K562 (cell line): ENCODE results near the gene MYO18A. TPM values are rescaled to one million over a fixed set of nuclear protein-coding genes. Genes with fewer than 3 reads are reported as not detected.

Source experiments
- ATAC-seq: fragments of 200-7000 bp; cut with Tn5 transposase; 3 replicates; pipeline ENCODE4 v1.9.1; 2020; ENCODE audit warnings: moderate library complexity
- BruUV-seq: library from RNA; stranded (reverse); fragments of 400-500 nt; replicated peaks from 2 replicates; lab custom pipeline; 2021; lab: Mats Ljungman, UMichigan
- CTCF ChIA-PET: fragments of 300-600 bp; formaldehyde crosslinking; extraction: SDS; loops from one replicate; lab custom pipeline; 2021; ENCODE audit warnings: low intra/inter-chr PET ratio; lab: Yijun Ruan, JAX
- POLR2A ChIA-PET: fragments of 300-600, 350-650 bp; sonication (Branson Sonifier 250); formaldehyde crosslinking; extraction: SDS; loops from one replicate; lab custom pipeline; 2021; ENCODE audit warnings: antibody characterized with exemption, inconsistent platforms; lab: Yijun Ruan, JAX
- DNase-seq, 4 experiments: peaks; one replicate each; pipeline versions ENCODE4 v3.0.0 to v3.0.0-alpha.2; 2011 to 2018; ENCODE audit warnings: low spot score in 3 of 4, mixed read lengths in 3 of 4; ENCODE audit errors: extremely low read depth in 1 of 4
- FAIRE-seq: peaks from 2 replicates; lab custom pipeline; 2011; peaks lifted over from hg19 to GRCh38; lab: Jason Lieb, UNC
- H2AFZ ChIP-seq: 2 replicates; pipeline ENCODE4 v1.6.0; 2011; ENCODE audit warnings: low read depth, low read length, control low read depth, inconsistent platforms
- H3K27ac ChIP-seq: fragments of 200-600 bp; 3 replicates; pipeline ENCODE4 v1.8.0; 2011; ENCODE audit warnings: low read depth, mild to moderate bottlenecking, control low read depth, inconsistent platforms, low read length, moderate library complexity, mixed read lengths; ENCODE audit errors: extremely low read depth
- H3K27me3 ChIP-seq, 2 experiments: fragments of 300-600 bp in 1 of 2; 2 replicates in 1 of 2; 3 replicates in 1 of 2; pipeline versions ENCODE4 v1.6.0 to v1.8.0; 2011; ENCODE audit warnings: inconsistent platforms in 2 of 2, low read length in 2 of 2, mild to moderate bottlenecking in 1 of 2, mixed read lengths in 1 of 2, moderate library complexity in 1 of 2; ENCODE audit not compliant: control insufficient read depth in 2 of 2, insufficient read depth in 2 of 2
- H3K36me3 ChIP-seq: fragments of 300-600 bp; 3 replicates; pipeline ENCODE4 v1.8.0; 2011; ENCODE audit warnings: mild to moderate bottlenecking, low read length, inconsistent platforms; ENCODE audit not compliant: control insufficient read depth, insufficient read depth
- H3K4me1 ChIP-seq, 2 experiments: fragments of 200-600 bp in 1 of 2; replicated peaks in 1 of 2; 2 replicates in 1 of 2; 3 replicates in 1 of 2; pipeline versions ENCODE4 v1.5.1 to v1.8.0; 2011; ENCODE audit warnings: inconsistent platforms in 2 of 2, low read length in 2 of 2, mild to moderate bottlenecking in 1 of 2, mixed read lengths in 1 of 2, moderate library complexity in 1 of 2; ENCODE audit not compliant: control insufficient read depth in 2 of 2, insufficient read depth in 2 of 2
- H3K4me2 ChIP-seq: 2 replicates; pipeline ENCODE4 v1.6.1; 2011; ENCODE audit warnings: low read length, control low read depth, inconsistent platforms, mixed read lengths; ENCODE audit not compliant: insufficient read depth
- H3K4me3 ChIP-seq: fragments of 200-600 bp; sonication (generic), shearing (Covaris generic); 2 replicates; pipeline ENCODE4 v1.5.1; 2016; ENCODE audit warnings: control low read depth, inconsistent platforms
- H3K79me2 ChIP-seq: fragments of 200-600 bp; 3 replicates; pipeline ENCODE4 v1.8.0; 2011; ENCODE audit warnings: low read length, inconsistent platforms; ENCODE audit not compliant: control insufficient read depth, insufficient read depth
- H3K9ac ChIP-seq, 2 experiments: 2 replicates each; pipeline versions ENCODE4 v1.6.0 to v1.6.1; 2011; ENCODE audit warnings: low read depth in 2 of 2, low read length in 2 of 2, control low read depth in 1 of 2, inconsistent platforms in 1 of 2, mild to moderate bottlenecking in 1 of 2, mixed read lengths in 1 of 2; ENCODE audit not compliant: insufficient read depth in 1 of 2
- H3K9me1 ChIP-seq: one replicate; pipeline ENCODE4 v1.6.0; 2011; ENCODE audit warnings: inconsistent platforms, mild to moderate bottlenecking, low read length, moderate library complexity; ENCODE audit not compliant: control insufficient read depth, insufficient read depth
- H3K9me3 ChIP-seq: replicated peaks from 2 replicates; pipeline ENCODE4 v1.5.1; 2011; ENCODE audit warnings: low read depth, low read length, inconsistent platforms; ENCODE audit not compliant: control insufficient read depth, insufficient read depth
- H4K20me1 ChIP-seq: replicated peaks from 2 replicates; pipeline ENCODE4 v1.6.1; 2011; ENCODE audit warnings: low read length, inconsistent platforms, mixed read lengths; ENCODE audit not compliant: control insufficient read depth, insufficient read depth
- C11orf30 ChIP-seq: fragments of 450-650 bp; IDR thresholded peaks from 2 replicates; pipeline ENCODE4 v1.6.1; 2016; ENCODE audit warnings: low read depth, mild to moderate bottlenecking
- DNMT1 ChIP-seq: fragments of 450-650 bp; IDR thresholded peaks from 2 replicates; pipeline ENCODE4 v1.6.1; 2016; ENCODE audit warnings: antibody characterized with exemption, mild to moderate bottlenecking
- MIER1 ChIP-seq: fragments of 450-650 bp; IDR thresholded peaks from 2 replicates; pipeline ENCODE4 v1.6.1; 2016; ENCODE audit warnings: antibody characterized with exemption, mild to moderate bottlenecking, low read depth
- NFRKB ChIP-seq: fragments of 450-650 bp; IDR thresholded peaks from 2 replicates; pipeline ENCODE4 v1.6.1; 2016; ENCODE audit warnings: low read depth
- RBM17 ChIP-seq: fragments of 200-400 bp; formaldehyde crosslinking; IDR thresholded peaks from 2 replicates; pipeline ENCODE4 v1.6.1; 2017; ENCODE audit warnings: low read depth, mild to moderate bottlenecking, low read length, borderline replicate concordance
- SETDB1 ChIP-seq: IDR thresholded peaks from one replicate; pipeline ENCODE4 v1.6.1; 2012; ENCODE audit warnings: low read length, control low read depth, inconsistent platforms
- TRIM24 ChIP-seq, 2 experiments: fragments of 450-650 bp; IDR thresholded peaks; 2 replicates each; pipeline ENCODE4 v1.6.1; 2016
- ZNF79 ChIP-seq: fragments of 250-450 bp; sonication (Bioruptor Pico); IDR thresholded peaks from 2 replicates; pipeline ENCODE4 v1.4.0; 2020; ENCODE audit warnings: low read depth, mild to moderate bottlenecking, moderate library complexity
- WGBS: fragments of 100-300 bp; shearing (Covaris generic); methylation state at CpG from one replicate; pipeline ENCODE4 v1.1.6; 2016; ENCODE audit warnings: low coverage, mixed read lengths; ENCODE audit not compliant: insufficient coverage; ENCODE audit errors: missing lambda C conversion rate; 5-methylcytosine and 5-hydroxymethylcytosine counted together
- in situ Hi-C: fragments of 300-500 bp; cut with MboI; formaldehyde crosslinking; loops from 4 replicates; pipeline ENCODE4 v1.15.0; 2018; ENCODE audit warnings: inconsistent platforms, mixed read lengths
- intact Hi-C: fragments of 100-400 bp; cut with micrococcal nuclease; formaldehyde crosslinking; loops from 2 replicates; pipeline ENCODE4 v1.14.2; 2022
- polyA plus RNA-seq, 8 experiments: library from polyadenylated mRNA; depleted of rRNA in 4 of 8; stranded (reverse) in 5 of 8; unstranded in 3 of 8; fragments of >200 nt; fragmentation: Nextera tagmentation in 2 of 8; fragmentation: Illumina TruSeq in 1 of 8; extraction: Ambion mirVana in 2 of 8; extraction: Trizol in 1 of 8; gene quantifications; 2 replicates each; pipeline versions ENCODE4 v1.2.1 to v1.2.3, GENCODE V29; 2011 to 2014; ENCODE audit warnings: inconsistent platforms in 1 of 8, missing spikeins in 1 of 8
- total RNA-seq, 7 experiments: library from RNA; depleted of rRNA in 6 of 7; stranded (reverse); fragments of >200 nt in 6 of 7; fragmentation: Illumina TruSeq in 2 of 7; extraction: Trizol in 2 of 7; gene quantifications; 2 replicates each; pipeline versions ENCODE4 v1.2.1 to v1.2.3, GENCODE V29; 2011 to 2021; ENCODE audit warnings: low replicate concordance in 1 of 7
- TF ChIP-seq, protein P1 (sequence below): fragments of 200-400 bp; formaldehyde crosslinking; IDR thresholded peaks from 2 replicates; pipeline ENCODE4 v1.6.1; 2017; ENCODE audit warnings: mild to moderate bottlenecking, low read depth, low read length, moderate library complexity
- TF ChIP-seq, protein P2 (sequence below): sonication (generic); formaldehyde crosslinking; IDR thresholded peaks from 2 replicates; pipeline ENCODE4 v1.8.0; 2022; ENCODE audit warnings: missing genetic modification reagents, mild to moderate bottlenecking, moderate library complexity, borderline replicate concordance
- TF ChIP-seq, protein P3 (sequence below): fragments of 450-650 bp; formaldehyde crosslinking; IDR thresholded peaks from 2 replicates; pipeline ENCODE4 v1.4.0; 2022; ENCODE audit warnings: missing genetic modification characterization
- TF ChIP-seq, protein P4 (sequence below), 3 experiments: fragments of 200-800 bp in 1 of 3; fragments of 250-450 bp in 1 of 3; fragments of 450-650 bp in 1 of 3; sonication (Bioruptor Pico) in 1 of 3; sonication (Bioruptor generic) in 1 of 3; formaldehyde crosslinking in 1 of 3; IDR thresholded peaks; 2 replicates each; pipeline versions ENCODE4 v1.6.1 to v1.8.0; 2016 to 2022; ENCODE audit warnings: mild to moderate bottlenecking in 2 of 3, missing genetic modification characterization in 2 of 3, missing compliant biosample characterization in 1 of 3, moderate library complexity in 1 of 3

The MYO18A gene
- total and polyA plus RNA-seq, 9 of the 15 experiments (the other 6 are each of a cell fraction or from before 2014, with no cell fraction given) = 2.5 to 65.4 (median 17.1) TPM

DNA sequence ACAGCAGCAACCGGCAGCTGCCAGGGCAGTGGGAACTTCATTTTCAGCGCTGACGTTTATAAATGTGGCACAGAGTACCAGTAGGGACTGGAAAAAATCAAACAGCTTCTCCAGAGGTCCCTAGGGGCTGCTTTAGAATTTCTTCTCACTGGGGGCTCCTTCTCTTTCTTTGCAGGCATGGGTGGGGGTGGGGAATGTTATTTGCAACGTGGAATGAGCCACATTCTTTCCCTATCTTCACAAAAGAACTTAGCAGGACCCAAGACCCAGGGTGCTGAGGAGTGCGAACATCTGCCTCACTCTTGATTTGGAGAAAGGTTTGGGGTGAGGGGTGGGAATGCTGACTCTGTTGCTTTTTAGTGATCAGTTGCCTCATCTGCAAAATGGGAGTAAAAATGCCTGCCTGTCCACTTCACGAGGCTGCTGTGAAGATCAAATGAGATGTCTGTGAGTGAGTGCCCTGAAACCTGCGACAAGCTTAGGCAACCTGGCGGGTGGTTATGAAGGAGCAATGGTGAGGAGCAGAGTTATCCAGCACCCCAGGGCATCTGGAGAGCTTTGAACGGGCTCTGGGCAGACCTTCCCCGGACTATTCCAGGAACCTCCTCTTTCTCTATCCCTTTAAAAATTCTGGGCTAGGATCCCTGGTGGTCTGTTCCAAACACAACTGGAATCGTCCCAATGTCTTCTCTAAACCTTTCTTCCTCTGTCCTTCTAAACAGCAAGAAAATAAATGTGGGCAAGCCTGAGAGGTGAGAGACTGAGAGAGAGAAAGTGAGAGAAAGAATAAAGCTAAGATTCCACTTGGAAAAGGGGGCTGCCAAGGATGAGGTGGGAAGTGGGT is 148.0 kb downstream of the MYO18A start (continued):
- TF ChIP-seq, protein P1, sequence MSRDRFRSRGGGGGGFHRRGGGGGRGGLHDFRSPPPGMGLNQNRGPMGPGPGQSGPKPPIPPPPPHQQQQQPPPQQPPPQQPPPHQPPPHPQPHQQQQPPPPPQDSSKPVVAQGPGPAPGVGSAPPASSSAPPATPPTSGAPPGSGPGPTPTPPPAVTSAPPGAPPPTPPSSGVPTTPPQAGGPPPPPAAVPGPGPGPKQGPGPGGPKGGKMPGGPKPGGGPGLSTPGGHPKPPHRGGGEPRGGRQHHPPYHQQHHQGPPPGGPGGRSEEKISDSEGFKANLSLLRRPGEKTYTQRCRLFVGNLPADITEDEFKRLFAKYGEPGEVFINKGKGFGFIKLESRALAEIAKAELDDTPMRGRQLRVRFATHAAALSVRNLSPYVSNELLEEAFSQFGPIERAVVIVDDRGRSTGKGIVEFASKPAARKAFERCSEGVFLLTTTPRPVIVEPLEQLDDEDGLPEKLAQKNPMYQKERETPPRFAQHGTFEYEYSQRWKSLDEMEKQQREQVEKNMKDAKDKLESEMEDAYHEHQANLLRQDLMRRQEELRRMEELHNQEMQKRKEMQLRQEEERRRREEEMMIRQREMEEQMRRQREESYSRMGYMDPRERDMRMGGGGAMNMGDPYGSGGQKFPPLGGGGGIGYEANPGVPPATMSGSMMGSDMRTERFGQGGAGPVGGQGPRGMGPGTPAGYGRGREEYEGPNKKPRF = no peak
- TF ChIP-seq ZNF79 (CRISPR knock-in tag) (no peak), NFRKB (no peak), C11orf30 (no peak), DNMT1 (no peak), RBM17 (no peak)

DNA sequence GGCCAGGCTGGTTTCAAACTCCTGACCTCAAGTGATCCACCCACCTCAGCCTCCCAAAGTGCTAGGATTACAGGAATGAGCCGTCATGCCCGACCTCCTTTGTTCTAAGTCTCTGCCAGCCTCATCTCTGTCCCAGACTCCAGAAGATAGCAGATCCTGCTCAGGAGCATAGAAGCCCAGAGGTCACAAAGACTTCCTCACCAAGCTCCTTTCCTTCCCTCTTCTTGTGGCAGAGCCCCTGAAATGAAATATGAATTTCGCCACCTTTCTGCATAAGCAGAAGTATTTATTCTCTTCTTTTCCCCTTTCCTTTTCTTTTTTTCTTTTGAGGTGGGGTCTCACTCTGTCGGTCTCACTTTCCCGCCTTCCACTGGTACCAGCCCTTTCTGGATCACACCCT is 148.7 kb downstream of the MYO18A start:
- BruUV-seq = no TSS peak
- H3K4me3 ChIP-seq = no peak overlapping the region
- H3K4me1 ChIP-seq = no peaks in the 10 kb centered on the region
- peaks cover 6% of the 10 kb centered on the region; the same call in 1 of the 2 replicates for H4K20me1 ChIP-seq
- no peak for DNase-seq
- no peaks in the 10 kb centered on the region for H3K9me1 ChIP-seq
- POLR2A ChIA-PET = interaction anchor here (0.6 kb wide), 1 partner anchor 17 kb away, joined by 3 read pairs; no protein-coding TSS in a partner anchor
- 1% methylated on average over 5 of the region's 5 CpGs for WGBS
- intact Hi-C loops (no loop called here), in situ Hi-C loops (no loop called here)
- no peak overlapping the region for H2AFZ ChIP-seq
- H3K36me3 ChIP-seq = no peaks in the 10 kb centered on the region
- H3K27me3 ChIP-seq = peaks cover 26 to 56% of the 10 kb centered on the region in 2 experiments
- no peak for ATAC-seq
- peaks cover 1% of the 10 kb centered on the region; the same call in 1 of the 2 replicates for H3K9me3 ChIP-seq
- no peak overlapping the region for H3K9ac ChIP-seq
- FAIRE-seq = no peak
- H3K27ac ChIP-seq = no peak overlapping the region
- H3K4me2 ChIP-seq = no peak overlapping the region
- CTCF ChIA-PET = no interaction called here
- H3K79me2 ChIP-seq = no peaks in the 10 kb centered on the region
- TF ChIP-seq SETDB1 (no peak), TRIM24 (IDR thresholded peaks at IDR 0.05) (no peak), MIER1 (no peak)
- TF ChIP-seq, protein P2, sequence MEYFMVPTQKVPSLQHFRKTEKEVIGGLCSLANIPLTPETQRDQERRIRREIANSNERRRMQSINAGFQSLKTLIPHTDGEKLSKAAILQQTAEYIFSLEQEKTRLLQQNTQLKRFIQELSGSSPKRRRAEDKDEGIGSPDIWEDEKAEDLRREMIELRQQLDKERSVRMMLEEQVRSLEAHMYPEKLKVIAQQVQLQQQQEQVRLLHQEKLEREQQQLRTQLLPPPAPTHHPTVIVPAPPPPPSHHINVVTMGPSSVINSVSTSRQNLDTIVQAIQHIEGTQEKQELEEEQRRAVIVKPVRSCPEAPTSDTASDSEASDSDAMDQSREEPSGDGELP (CRISPR knock-in tag) = no peak
- TF ChIP-seq, protein P3, sequence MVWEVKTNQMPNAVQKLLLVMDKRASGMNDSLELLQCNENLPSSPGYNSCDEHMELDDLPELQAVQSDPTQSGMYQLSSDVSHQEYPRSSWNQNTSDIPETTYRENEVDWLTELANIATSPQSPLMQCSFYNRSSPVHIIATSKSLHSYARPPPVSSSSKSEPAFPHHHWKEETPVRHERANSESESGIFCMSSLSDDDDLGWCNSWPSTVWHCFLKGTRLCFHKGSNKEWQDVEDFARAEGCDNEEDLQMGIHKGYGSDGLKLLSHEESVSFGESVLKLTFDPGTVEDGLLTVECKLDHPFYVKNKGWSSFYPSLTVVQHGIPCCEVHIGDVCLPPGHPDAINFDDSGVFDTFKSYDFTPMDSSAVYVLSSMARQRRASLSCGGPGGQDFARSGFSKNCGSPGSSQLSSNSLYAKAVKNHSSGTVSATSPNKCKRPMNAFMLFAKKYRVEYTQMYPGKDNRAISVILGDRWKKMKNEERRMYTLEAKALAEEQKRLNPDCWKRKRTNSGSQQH = no peak
- TF ChIP-seq, protein P4, sequence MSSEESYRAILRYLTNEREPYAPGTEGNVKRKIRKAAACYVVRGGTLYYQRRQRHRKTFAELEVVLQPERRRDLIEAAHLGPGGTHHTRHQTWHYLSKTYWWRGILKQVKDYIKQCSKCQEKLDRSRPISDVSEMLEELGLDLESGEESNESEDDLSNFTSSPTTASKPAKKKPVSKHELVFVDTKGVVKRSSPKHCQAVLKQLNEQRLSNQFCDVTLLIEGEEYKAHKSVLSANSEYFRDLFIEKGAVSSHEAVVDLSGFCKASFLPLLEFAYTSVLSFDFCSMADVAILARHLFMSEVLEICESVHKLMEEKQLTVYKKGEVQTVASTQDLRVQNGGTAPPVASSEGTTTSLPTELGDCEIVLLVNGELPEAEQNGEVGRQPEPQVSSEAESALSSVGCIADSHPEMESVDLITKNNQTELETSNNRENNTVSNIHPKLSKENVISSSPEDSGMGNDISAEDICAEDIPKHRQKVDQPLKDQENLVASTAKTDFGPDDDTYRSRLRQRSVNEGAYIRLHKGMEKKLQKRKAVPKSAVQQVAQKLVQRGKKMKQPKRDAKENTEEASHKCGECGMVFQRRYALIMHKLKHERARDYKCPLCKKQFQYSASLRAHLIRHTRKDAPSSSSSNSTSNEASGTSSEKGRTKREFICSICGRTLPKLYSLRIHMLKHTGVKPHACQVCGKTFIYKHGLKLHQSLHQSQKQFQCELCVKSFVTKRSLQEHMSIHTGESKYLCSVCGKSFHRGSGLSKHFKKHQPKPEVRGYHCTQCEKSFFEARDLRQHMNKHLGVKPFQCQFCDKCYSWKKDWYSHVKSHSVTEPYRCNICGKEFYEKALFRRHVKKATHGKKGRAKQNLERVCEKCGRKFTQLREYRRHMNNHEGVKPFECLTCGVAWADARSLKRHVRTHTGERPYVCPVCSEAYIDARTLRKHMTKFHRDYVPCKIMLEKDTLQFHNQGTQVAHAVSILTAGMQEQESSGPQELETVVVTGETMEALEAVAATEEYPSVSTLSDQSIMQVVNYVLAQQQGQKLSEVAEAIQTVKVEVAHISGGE (CRISPR knock-in tag; IDR thresholded peaks at IDR 0.05) = no peak
